K562 (cell line): ENCODE results near the gene STAT6. TPM values are rescaled to one million over a fixed set of nuclear protein-coding genes. Genes with fewer than 3 reads are reported as not detected.

Source experiments
- E2F3 ChIP-seq: fragments of 250-450 bp; sonication (Bioruptor Pico); IDR thresholded peaks from 2 replicates; pipeline ENCODE4 v1.4.0; 2020; ENCODE audit warnings: mild to moderate bottlenecking
- SP1 ChIP-seq: sonication (generic); formaldehyde crosslinking; IDR thresholded peaks from 2 replicates; pipeline ENCODE4 v1.8.1; 2022; ENCODE audit warnings: mild to moderate bottlenecking, missing genetic modification reagents
- U2AF1 ChIP-seq: fragments of 200-400 bp; formaldehyde crosslinking; optimal IDR thresholded peaks from 2 replicates; pipeline ENCODE3; 2017; ENCODE audit warnings: mild to moderate bottlenecking, low read depth, low read length, moderate library complexity
- ZNF717 ChIP-seq: fragments of 250-450 bp; sonication (Bioruptor Pico); IDR thresholded peaks from 2 replicates; pipeline ENCODE4 v1.5.0; 2021
- polyA plus RNA-seq, 8 experiments: library from polyadenylated mRNA; depleted of rRNA in 4 of 8; stranded (reverse) in 5 of 8; unstranded in 3 of 8; fragments of >200 nt; fragmentation: Nextera tagmentation in 2 of 8; fragmentation: Illumina TruSeq in 1 of 8; extraction: Ambion mirVana in 2 of 8; extraction: Trizol in 1 of 8; gene quantifications; 2 replicates each; pipeline versions ENCODE4 v1.2.1 to v1.2.3, GENCODE V29; 2011 to 2014; ENCODE audit warnings: inconsistent platforms in 1 of 8, missing spikeins in 1 of 8
- total RNA-seq, 7 experiments: library from RNA; depleted of rRNA in 6 of 7; stranded (reverse); fragments of >200 nt in 6 of 7; fragmentation: Illumina TruSeq in 2 of 7; extraction: Trizol in 2 of 7; gene quantifications; 2 replicates each; pipeline versions ENCODE4 v1.2.1 to v1.2.3, GENCODE V29; 2011 to 2021; ENCODE audit warnings: low replicate concordance in 1 of 7
- TF ChIP-seq, protein P1 (sequence below): fragments of 250-450 bp; sonication (Bioruptor Pico); IDR thresholded peaks from 2 replicates; pipeline ENCODE4 v1.4.0; 2020; ENCODE audit warnings: mild to moderate bottlenecking, moderate library complexity
- TF ChIP-seq, protein P2 (sequence below): sonication (generic); formaldehyde crosslinking; IDR thresholded peaks from 2 replicates; pipeline ENCODE4 v1.8.0; 2022; ENCODE audit warnings: mild to moderate bottlenecking, missing genetic modification reagents
- TF ChIP-seq, protein P3 (sequence below): fragments of 450-650 bp; IDR thresholded peaks from 2 replicates; pipeline ENCODE4 v1.7.0; 2016; ENCODE audit warnings: borderline replicate concordance
- TF ChIP-seq, protein P4 (sequence below): fragments of 250-450 bp; sonication (Bioruptor Pico); IDR thresholded peaks from 2 replicates; pipeline ENCODE4 v1.4.0; 2020

STAT6 gene
- total and polyA plus RNA-seq, 9 of the 15 experiments (the other 6 are each of a cell fraction or from before 2014, with no cell fraction given), result 2.4 to 49.5 (median 26.5) TPM

DNA sequence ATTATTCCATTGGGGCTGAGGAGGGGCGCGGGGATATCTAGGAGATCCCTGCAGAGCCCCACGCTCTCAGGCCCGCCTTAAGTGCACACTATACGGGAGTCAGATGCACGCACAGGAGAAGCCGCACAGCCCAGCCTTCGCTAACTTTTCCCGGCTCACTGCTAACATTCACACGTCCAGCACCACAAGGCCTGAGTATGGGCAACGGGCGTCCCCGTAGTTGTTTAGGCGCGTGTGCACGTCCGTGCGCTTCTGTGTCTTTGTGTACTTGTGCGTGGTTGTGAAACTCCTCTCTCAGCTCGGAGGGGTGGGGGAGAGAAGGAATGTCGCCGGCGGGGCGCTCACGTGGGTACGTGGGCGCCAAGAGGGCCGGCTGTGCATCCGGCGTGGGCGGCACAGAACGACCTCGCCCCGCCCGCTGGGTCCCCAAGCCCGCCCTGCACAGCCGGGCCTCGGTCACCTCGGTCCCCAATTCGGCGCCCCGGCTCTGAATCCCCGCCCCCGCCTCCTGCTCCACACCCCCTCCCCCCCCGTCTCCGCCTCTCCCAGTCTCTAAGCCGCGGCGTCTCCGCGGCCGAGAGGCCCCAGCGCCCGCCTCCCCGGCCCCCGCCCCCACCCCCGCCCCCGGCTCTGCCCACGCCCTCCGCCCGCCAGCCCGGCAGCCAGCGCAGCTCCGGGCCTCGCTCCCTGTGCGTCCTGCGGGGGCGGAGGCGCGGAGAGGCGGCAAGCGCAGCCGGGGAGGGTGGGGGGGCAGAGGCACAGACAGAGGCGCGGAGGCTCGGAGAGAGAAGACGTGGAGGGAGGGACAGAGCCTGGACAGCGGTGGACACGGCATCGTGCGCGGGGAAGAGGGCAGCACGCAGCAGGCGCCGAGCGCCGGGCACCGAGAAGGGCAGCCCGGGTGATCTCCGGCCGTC, 22.6 kb downstream of the STAT6 start, which contains the start of gene NAB2 (continued):
- TF ChIP-seq E2F3 (CRISPR knock-in tag) (peak; percentile 67), U2AF1 (no peak), ZNF717 (CRISPR knock-in tag) (no peak), SP1 (CRISPR knock-in tag) (peak; percentile 34; the same call in 1 of the 2 replicates)
- TF ChIP-seq, protein P1, sequence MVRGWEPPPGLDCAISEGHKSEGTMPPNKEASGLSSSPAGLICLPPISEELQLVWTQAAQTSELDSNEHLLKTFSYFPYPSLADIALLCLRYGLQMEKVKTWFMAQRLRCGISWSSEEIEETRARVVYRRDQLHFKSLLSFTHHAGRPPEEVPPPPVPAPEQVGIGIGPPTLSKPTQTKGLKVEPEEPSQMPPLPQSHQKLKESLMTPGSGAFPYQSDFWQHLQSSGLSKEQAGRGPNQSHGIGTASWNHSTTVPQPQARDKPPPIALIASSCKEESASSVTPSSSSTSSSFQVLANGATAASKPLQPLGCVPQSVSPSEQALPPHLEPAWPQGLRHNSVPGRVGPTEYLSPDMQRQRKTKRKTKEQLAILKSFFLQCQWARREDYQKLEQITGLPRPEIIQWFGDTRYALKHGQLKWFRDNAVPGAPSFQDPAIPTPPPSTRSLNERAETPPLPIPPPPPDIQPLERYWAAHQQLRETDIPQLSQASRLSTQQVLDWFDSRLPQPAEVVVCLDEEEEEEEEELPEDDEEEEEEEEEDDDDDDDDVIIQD (CRISPR knock-in tag), result peak; percentile 32; the same call in 1 of the 2 replicates
- TF ChIP-seq, protein P2, sequence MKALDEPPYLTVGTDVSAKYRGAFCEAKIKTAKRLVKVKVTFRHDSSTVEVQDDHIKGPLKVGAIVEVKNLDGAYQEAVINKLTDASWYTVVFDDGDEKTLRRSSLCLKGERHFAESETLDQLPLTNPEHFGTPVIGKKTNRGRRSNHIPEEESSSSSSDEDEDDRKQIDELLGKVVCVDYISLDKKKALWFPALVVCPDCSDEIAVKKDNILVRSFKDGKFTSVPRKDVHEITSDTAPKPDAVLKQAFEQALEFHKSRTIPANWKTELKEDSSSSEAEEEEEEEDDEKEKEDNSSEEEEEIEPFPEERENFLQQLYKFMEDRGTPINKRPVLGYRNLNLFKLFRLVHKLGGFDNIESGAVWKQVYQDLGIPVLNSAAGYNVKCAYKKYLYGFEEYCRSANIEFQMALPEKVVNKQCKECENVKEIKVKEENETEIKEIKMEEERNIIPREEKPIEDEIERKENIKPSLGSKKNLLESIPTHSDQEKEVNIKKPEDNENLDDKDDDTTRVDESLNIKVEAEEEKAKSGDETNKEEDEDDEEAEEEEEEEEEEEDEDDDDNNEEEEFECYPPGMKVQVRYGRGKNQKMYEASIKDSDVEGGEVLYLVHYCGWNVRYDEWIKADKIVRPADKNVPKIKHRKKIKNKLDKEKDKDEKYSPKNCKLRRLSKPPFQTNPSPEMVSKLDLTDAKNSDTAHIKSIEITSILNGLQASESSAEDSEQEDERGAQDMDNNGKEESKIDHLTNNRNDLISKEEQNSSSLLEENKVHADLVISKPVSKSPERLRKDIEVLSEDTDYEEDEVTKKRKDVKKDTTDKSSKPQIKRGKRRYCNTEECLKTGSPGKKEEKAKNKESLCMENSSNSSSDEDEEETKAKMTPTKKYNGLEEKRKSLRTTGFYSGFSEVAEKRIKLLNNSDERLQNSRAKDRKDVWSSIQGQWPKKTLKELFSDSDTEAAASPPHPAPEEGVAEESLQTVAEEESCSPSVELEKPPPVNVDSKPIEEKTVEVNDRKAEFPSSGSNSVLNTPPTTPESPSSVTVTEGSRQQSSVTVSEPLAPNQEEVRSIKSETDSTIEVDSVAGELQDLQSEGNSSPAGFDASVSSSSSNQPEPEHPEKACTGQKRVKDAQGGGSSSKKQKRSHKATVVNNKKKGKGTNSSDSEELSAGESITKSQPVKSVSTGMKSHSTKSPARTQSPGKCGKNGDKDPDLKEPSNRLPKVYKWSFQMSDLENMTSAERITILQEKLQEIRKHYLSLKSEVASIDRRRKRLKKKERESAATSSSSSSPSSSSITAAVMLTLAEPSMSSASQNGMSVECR (CRISPR knock-in tag), result peak; percentile 51
- TF ChIP-seq, protein P3, sequence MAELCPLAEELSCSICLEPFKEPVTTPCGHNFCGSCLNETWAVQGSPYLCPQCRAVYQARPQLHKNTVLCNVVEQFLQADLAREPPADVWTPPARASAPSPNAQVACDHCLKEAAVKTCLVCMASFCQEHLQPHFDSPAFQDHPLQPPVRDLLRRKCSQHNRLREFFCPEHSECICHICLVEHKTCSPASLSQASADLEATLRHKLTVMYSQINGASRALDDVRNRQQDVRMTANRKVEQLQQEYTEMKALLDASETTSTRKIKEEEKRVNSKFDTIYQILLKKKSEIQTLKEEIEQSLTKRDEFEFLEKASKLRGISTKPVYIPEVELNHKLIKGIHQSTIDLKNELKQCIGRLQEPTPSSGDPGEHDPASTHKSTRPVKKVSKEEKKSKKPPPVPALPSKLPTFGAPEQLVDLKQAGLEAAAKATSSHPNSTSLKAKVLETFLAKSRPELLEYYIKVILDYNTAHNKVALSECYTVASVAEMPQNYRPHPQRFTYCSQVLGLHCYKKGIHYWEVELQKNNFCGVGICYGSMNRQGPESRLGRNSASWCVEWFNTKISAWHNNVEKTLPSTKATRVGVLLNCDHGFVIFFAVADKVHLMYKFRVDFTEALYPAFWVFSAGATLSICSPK, result no peak; the same call in 1 of the 2 replicates
- TF ChIP-seq, protein P4, sequence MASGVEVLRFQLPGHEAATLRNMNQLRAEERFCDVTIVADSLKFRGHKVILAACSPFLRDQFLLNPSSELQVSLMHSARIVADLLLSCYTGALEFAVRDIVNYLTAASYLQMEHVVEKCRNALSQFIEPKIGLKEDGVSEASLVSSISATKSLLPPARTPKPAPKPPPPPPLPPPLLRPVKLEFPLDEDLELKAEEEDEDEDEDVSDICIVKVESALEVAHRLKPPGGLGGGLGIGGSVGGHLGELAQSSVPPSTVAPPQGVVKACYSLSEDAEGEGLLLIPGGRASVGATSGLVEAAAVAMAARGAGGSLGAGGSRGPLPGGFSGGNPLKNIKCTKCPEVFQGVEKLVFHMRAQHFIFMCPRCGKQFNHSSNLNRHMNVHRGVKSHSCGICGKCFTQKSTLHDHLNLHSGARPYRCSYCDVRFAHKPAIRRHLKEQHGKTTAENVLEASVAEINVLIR (CRISPR knock-in tag), result no peak; the same call in 1 of the 2 replicates
